KOPT-K1 (cell line): ENCODE measurements around the gene GOLM1.

Experiments used
- H3K27ac ChIP-seq: fragments of 200-600 bp; sonication (generic); 2 replicates; pipeline ENCODE4 v1.5.1; 2016; ENCODE audit warnings: antibody characterized with exemption, mild to moderate bottlenecking, low read depth, low read length; ENCODE audit not compliant: poor library complexity, severe bottlenecking
- H3K36me3 ChIP-seq: fragments of 200-600 bp; sonication (generic); 2 replicates; pipeline ENCODE4 v1.5.1; 2017; ENCODE audit warnings: antibody characterized with exemption, mild to moderate bottlenecking, low read length, moderate library complexity; ENCODE audit not compliant: insufficient read depth
- H3K9me3 ChIP-seq: fragments of 200-600 bp; sonication (generic); 2 replicates; pipeline ENCODE4 v1.5.1; 2017; ENCODE audit warnings: antibody characterized with exemption, low read length, mild to moderate bottlenecking; ENCODE audit not compliant: insufficient read depth, poor library complexity, severe bottlenecking

GOLM1 gene

GRCh38 chr9:85995097-85995496, 104.3 kb downstream of the GOLM1 start:
- Histone ChIP-seq H3K9me3 (no peaks in the 10 kb centered on the region), H3K27ac (no peak overlapping the region), H3K36me3 (peaks cover 56% of the 10 kb centered on the region)

- H3K27ac ChIP-seq: no peak overlapping the region
- H3K36me3 ChIP-seq: peaks cover 59% of the 10 kb centered on the region
Measured at GRCh38 chr9:85994191-85994590, 105.2 kb downstream of the GOLM1 start.

GRCh38 chr9:85987236-85987635, 112.1 kb downstream of the GOLM1 start:
- peaks cover 52% of the 10 kb centered on the region for H3K36me3 ChIP-seq
- H3K9me3 ChIP-seq: no peaks in the 10 kb centered on the region
- no peak overlapping the region for H3K27ac ChIP-seq

More at GRCh38 chr9:85994191-85994590, 105.2 kb downstream of the GOLM1 start:
- H3K9me3 ChIP-seq: no peaks in the 10 kb centered on the region

- Histone ChIP-seq H3K27ac (no peak overlapping the region), H3K36me3 (peaks cover 73% of the 10 kb centered on the region)
Measured at GRCh38 chr9:85984457-85984856, 114.9 kb downstream of the GOLM1 start.

GRCh38 chr9:85981369-85981768, 118.0 kb downstream of the GOLM1 start:
- H3K9me3 ChIP-seq: no peaks in the 10 kb centered on the region
- peaks cover 97% of the 10 kb centered on the region for H3K36me3 ChIP-seq
- H3K27ac ChIP-seq: no peak overlapping the region

More at GRCh38 chr9:85984457-85984856, 114.9 kb downstream of the GOLM1 start:
- no peaks in the 10 kb centered on the region for H3K9me3 ChIP-seq

- no peaks in the 10 kb centered on the region for H3K9me3 ChIP-seq
- H3K27ac ChIP-seq: no peak overlapping the region
- peaks cover 97% of the 10 kb centered on the region for H3K36me3 ChIP-seq
Measured at GRCh38 chr9:85978496-85978895, 120.9 kb downstream of the GOLM1 start.
